Stimulated activated CD4-positive, alpha-beta T cell treated with anti-CD3 and anti-CD28 coated beads, Interleukin-1b, Interleukin-23, amount 100 ng/mL, for 24 hours (primary cell): Measurements from ENCODE around the gene RAB3C.
"Not testable (repeated sequence)": the region's sequence is repeated elsewhere in the genome, so short reads cannot be mapped to it uniquely, and the experiment has no call there.

ENCODE experiments used
- DNase-seq, 4 experiments: peaks; one replicate each; pipeline ENCODE4 v3.0.0-alpha.2; 2020; ENCODE audit warnings: low read depth in 4 of 4, low spot score in 1 of 4

RAB3C gene, protein sequence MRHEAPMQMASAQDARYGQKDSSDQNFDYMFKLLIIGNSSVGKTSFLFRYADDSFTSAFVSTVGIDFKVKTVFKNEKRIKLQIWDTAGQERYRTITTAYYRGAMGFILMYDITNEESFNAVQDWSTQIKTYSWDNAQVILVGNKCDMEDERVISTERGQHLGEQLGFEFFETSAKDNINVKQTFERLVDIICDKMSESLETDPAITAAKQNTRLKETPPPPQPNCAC

DNA sequence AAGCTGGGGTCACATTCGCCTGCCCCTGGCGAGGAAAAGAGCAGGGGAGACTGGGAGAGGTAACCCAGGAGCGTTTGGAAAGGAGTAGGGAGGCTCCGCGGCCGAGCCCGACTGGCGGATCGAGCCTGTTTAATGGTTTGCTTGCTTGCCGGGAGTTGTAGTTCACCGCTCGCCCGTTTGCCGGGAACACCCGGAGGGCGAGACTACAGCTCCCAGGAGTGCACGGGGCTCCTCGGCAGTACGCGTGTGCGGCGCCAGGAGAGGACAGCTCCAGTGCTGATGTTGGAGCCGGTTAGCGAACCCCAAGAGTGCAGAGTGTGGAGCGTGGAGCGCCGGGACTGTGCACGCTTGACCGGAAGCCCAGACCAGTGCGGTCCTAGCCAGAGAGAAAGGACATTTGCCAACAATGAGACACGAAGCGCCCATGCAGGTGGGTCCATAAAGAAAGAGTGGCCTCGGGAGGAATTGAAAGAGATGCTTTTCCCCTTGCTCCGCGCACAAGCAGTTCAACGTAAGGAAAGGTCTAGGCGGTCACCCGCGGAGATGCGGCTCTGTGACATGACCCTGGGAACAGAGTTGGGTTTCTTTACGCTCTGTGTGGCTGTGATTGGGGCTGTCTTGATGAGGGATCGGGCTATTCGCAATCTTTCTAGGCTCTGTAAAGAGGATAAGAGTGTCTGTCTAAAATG lies at the start of gene RAB3C:
TSS of gene RAB3C (plus strand) at position 273 of the 689 bp plus-strand sequence. CDS start at position 407, 134 bp downstream.
- peak in 3 of 4 experiments; percentile 9 to 65 (median 31) for DNase-seq

DNA sequence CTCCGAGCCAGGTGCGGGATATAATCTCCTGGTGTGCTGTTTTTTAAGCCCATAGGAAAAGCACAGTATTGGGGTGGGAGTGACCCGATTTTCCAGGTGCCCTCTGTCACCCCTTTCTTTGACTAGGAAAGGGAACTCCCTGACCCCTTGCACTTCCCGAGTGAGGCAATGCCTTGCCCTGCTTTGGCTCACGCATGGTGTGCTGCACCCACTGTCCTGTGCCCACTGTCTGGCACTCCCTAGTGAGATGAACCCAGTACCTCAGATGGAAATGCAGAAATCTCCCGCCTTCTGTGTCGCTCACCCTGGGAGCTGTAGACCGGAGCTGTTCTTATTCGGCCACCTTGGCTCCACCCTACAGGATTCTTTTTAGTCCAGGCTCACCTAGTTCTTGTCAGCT lies 40.9 kb upstream of the RAB3C start:
- DNase-seq: not testable (repeated sequence)

DNA sequence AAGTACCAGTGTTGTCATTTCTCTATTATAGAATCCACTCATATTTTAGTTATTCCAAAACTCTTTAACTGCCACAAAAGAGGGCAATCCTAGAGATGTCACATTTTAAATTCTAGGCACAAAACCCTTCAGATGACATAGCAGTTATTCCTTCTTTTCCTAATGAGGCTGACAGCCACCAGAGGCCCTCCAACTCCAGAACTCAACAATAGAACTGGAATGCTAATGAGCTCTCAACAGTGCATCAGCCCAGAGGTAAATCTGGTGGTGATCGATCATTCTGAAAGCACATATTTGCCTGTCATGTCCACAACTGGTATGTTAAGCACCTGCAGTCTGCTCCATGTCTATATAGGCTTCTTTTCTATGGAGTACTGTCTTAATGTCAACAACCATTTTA lies 40.2 kb upstream of the RAB3C start:
- no peak for DNase-seq

DNA sequence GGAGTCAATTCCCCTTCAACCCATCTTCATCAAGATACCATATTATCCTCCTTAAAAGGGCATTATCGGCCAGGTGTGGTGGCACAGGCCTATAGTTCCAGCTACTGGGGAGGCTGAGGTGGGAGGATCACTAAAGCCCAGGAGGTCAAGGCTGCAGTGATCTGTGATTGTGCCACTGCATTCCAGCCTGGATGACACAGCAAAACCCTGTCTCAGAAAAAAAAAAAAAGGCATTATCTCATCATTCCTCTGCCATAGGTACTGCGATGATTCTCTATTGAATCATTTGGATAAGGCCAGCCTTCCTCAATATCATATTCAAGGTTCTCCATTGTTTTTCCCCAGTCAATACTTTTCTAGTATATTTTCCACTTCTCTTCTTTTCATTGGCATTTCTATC lies 39.2 kb upstream of the RAB3C start:
- no peak for DNase-seq

DNA sequence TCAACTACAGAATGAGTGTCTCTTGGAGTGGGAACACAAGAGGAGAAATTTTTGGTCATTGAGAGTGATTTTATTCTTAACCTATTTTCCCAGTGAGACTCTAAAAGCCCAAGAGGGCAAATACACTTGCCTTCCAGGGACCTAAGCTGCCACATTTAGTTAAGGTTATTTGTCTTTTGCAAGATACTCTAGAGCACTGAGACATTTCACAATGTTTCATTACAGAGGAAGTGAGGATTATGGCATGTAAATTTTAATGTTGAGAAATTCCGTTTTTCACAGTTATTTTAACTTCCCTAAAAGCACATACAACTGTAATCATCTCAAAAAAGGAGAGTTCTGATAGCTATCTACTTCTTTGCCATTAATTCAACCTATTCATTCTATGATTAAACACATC lies 38.7 kb upstream of the RAB3C start:
- DNase-seq: no peak

DNA sequence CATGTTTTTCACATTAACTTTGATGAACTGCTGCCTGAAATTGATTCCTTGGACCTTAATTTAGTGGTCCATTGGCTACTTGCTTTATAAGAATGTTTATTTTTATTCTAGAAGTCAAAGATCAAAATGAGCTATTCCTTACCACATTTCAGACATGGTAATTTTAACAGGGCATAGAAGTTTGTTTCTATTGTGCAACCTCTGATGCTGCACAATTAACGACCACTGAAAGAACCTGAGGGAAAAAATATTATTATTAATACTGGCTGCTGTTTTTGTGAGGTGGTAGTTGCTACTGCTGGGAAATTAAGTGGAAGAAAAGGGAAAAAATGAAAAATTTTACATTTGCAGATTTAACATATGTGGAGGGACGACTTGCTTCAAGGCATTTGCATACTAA lies 37.9 kb upstream of the RAB3C start:
- DNase-seq: no peak

DNA sequence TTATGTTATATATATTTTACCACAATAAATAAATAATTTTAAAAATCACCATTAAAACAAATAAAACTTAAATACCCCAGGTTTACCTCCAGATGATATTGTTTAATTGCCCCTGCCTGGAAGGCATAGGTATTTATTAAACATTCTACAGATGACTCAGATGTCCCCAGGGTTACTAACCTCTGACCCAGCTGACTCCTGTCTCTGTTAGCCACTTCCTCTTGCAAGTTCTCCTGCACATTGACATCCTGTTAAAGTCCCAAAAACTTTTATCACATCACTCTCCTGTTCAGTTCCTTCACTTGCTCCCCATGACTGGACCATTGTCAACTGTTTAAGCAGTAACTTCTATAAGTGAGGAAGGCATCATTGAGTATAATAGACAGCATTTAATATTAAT lies 37.0 kb upstream of the RAB3C start:
- no peak for DNase-seq

DNA sequence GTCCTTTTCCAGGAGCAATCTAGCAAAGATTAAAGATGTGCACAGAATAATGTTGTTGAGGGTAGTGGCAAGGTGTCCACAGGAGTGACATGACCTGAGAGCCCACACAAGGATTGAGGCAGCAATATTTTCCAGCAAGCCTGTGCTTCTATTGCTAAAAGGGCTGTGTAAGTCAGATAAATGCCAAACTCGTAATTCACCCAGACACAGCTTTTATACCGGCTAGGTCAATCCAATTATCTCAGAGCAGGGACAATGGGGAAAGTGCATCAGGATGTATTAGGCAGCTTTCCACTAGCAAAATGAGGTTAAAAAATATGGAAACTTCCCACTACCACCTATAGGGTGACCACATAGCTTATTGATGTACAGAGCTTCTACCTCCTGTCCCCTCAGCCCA lies 34.8 kb upstream of the RAB3C start:
- no peak for DNase-seq

DNA sequence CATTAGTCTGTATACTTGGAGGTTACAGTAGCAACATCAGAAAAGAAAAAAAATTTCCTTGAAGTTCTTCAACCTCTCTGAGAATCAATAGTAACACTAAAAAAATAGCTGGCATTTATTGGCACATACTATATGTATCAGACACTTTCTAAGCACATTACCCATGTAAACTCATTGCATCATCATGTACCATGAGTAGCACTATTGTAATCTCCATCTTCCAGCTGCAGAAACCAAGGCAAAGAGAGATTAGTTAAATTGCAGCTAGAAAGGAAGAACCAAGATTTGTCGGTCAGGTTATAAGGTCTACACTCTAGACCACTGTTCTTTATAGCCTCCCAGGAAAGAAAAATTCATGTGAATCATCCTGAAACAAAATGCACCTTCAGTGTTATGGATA lies 31.4 kb upstream of the RAB3C start:
- DNase-seq: no peak

DNA sequence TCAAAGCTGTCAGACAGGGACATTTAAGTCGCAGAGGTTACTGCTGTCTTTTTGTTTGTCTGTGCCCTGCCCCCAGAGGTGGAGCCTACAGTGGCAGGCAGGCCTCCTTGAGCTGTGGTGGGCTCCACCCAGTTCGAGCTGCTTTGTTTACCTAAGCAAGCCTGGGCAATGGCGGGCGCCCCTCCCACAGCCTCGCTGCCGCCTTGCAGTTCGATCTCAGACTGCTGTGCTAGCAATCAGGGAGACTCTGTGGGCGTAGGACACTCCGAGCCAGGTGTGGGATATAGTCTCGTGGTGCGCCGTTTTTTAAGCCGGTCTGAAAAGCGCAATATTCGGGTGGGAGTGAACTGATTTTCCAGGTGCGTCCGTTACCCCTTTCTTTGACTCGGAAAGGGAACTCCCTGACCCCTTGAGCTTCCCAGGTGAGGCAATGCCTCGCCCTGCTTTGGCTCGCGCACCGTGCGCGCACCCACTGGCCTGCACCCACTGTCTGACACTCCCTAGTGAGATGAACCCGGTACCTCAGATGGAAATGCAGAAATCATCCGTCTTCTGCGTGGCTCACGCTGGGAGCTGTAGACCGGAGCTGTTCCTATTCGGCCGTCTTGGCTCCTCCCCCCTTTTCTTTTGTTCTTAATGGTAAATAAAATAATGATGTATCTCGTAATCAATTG lies 25.1 kb upstream of the RAB3C start:
- DNase-seq: not testable (repeated sequence)

DNA sequence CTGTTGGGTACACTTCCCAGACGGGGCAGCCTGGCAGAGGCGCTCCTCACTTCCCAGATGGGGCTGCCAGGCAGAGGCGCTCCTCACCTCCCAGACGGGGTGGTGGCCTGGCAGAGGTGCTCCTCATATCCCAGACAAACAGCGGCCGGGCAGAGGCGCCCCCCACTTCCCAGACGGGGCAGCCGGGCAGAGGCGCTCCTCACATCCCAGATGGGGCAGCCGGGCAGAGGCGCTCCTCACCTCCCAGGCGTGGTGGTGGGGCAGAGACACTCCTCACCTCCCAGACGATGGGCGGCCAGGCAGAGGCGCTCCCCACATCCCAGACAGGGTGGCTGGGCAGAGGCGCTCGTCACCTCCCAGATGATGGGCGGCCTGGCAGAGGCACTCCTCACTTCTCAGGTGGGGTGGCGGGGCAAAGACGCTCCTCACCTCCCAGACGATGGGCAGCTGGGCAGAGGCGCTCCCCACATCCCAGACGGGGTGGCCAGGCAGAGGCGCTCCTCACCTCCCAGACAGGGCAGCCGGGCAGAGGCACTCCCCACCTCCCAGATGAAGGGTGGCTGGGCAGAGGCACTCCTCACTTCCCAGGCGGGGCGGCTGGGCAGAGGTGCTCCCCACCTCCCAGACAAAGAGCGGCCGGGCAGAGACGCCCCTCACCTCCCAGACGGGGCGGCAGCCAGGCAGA lies 19.7 kb upstream of the RAB3C start:
- DNase-seq: not testable (repeated sequence)

DNA sequence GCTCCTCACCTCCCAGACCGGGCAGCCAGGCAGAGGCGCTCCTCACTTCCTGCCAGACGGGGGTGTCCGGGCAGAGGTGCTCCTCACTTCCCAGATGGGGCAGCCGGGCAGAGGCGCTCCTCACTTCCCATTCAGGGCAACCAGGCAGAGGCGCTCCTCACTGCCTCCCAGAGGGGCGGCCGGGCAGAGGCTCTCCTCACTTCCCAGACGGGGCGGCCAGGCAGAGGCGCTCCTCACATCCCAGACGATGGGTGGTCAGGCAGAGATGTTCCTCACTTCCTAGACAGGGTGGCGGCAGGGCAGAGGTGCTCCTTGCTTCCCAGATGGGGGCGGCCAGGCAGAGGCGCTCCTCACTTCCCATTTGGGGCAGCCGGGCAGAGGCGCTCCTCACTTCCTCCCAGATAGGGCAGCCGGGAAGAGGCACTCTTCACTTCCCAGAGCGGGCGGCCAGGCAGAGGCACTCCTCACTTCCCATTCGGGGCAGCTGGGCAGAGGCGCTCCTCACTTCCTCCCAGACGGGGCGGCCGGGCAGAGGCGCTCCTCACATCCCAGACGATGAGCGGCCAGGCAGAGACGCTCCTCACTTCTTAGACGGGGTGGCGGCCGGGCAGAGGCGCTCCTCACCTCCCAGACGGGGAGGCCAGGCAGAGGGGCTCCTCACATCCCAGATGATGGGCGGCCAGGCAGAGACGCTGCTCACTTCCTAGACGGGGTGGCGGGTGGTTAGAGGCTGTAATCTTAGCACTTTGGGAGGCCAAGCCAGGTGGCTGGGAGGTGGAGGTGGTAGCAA lies 18.6 kb upstream of the RAB3C start:
- not testable (repeated sequence) for DNase-seq

DNA sequence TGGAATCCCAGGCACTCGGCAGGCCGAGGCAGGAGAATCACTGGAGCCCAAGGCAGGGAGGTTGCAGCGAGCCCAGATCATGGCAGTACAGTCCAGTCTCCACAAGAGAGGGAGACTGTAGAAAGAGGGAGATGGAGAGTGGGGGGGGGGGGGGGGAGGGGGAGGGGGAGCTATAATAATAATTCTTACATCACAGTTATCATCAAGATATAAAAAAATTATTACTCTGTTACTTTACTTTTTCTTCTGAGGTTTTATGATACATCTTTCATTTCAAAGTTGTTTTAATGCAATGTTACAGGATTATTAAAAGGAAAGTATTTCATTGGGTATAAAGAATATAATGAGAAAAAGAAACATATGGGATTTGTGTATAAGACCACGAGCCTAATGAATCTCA lies 17.8 kb upstream of the RAB3C start:
- no peak for DNase-seq

DNA sequence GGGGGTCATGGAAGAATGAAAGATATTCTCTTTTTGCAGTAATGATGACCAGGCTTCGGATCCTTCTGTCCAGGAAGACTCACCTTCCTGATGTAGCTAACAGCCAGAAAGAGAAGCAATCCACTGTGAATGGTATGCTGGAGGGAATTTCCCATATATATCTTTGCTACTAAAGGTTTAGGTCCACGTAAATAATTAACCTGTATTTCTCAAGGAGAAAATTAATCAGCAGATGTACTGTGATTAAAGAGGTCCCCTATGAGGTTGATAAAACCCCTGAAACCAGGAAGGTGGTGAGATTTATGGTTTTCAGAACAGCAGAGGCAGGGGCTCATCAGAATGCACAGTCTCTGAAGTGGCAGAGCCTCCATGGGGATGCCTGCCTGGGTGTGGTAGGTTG lies 11.4 kb upstream of the RAB3C start:
- DNase-seq: no peak

DNA sequence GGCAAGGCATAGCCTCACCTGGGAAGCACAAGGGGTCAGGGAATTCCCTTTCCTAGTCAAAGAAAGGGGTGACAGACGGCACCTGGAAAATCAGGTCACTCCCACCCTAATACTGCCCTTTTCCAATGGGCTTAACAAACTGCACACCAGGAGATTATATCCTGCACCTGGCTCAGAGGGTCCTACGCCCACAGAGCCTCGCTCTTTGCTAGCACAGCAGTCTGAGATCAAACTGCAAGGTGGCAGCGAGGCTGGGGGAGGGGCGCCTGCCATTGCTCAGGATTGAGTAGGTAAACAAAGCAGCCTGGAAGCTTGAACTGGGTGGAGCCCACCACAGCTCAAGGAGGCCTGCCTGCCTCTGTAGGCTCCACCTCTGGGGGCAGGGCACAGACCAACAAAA lies 9.9 kb upstream of the RAB3C start:
- not testable (repeated sequence) for DNase-seq

DNA sequence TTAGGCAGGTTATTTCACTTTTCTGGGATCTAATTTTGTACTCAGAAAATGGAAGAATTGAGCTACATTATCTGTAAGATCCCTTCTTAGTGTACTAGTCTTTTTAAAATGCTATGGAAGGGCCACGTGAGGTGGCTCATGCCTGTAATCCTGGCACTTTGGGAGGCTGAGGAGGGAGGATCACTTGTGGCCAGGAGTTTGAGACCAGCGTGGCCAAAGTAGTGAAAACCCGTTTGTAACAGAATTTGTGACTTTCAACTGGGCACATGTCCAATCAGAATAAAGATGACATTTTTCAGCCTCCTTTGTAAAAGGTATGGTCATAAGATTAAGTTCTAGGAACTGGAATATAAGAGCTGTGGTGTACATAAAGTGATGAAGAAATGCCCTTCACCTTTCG lies 3.1 kb upstream of the RAB3C start:
- no peak for DNase-seq

DNA sequence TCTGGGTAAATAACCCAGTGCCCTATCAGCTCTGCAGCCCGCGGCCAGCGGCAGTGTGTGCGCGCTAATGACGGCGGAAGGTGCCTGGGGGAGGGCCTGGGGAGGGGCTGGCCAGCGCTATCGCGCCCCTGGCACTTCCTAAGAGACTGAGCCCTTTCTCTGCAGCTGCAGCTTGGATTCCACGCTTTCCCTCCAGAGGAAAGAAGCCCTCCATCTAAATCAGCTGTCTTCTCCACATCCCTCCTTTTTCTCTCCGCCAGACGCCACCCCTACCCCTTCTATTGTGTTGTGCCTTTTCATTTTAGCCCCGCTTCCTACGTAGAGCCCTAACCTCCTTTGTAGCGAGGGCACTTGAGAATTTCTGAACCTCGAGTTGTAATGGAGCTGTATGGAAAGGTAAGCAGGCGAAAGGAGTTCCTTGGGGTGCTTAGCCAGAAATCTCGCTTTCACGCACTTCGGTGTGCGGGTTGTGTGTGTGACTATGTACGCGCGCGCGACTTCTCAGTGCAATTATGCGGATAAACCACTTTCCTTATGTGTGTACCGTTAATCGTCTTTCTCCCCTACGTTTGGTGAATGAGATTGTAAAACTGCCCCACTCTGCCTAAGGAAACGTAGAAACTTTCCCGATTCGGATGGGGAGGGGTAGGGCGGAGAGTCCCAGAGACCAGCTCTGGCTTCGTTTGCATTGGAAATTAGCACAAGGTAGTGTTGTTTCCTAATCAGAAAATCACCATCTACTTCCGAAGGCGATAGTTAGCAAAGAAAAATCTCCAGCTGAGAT lies 664 bp upstream of the RAB3C start:
- no peak for DNase-seq

DNA sequence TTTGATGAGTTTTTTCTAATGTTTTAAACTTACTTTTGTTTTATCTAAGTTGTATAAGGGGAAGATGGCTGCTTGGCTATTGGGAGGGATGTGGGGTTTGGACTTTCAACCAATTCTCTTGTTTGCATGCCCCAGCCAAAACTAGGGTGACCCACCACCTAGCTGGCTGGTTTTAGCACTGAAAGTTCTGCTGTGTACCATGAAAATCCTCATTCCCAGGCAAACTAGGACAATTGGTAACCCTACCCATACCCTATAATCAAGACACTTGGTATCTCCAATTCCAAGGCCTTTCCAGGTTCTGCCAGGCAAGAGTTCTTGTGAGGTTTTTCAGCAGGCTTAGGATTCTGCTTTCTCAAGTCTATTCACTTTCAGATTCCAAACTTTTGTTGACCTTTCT lies 13.1 kb downstream of the RAB3C start:
- no peak for DNase-seq

DNA sequence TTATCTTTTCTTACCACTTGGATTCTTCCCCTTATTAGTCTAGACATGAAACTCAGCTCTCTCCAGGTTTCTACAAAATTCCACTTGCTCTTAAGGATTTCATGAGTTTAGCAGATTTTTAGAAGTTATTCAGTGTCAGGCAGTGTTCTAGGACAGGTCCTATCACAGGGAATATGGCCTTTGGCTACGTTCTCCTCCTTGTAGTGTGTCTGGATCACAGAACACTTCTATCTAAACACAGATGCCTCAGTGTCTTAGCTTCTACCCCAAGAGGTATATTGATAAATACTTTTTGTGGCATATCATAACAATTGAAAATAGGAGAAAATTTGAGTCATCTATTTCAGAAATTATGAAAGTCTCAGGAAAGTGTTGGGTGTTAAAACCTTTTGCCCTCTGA lies 15.6 kb downstream of the RAB3C start:
- DNase-seq: no peak

DNA sequence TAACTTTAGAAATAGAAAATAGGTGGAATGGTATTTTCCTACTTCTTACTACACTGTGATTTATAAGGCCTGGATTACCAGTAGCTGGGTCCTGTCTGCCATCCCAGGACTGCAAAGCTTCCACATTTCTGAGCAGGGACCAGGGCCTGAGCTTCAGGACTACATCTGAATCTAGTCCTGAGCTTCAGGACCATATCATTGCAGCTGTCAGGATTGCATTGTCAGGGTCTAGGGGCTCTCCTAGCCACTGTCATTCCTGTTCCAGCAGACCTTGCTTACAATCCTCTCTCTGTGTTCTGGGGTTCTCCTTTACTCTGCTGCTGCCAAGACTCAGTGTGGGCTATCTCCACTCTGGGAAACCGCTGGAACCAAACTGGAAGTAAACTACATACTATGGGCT lies 16.3 kb downstream of the RAB3C start:
- DNase-seq: no peak
